ENCODE measurements around the gene PTK7.

PTK7 gene

GRCh38 chr6:43200541-43200940, 124.4 kb downstream of the PTK7 start:
- no peak overlapping the region for H3K4me3 ChIP-seq (ENCODE audit: low read depth, low read length)
- TF ChIP-seq CTCF (IDR thresholded peaks at IDR 0.05; ENCODE audit: borderline replicate concordance, insufficient read depth, low read depth, low read length), result no peak

GRCh38 chr6:43202451-43202850, 126.3 kb downstream of the PTK7 start:
- no peak for TF ChIP-seq CTCF (IDR thresholded peaks at IDR 0.05; ENCODE audit: borderline replicate concordance, insufficient read depth, low read depth, low read length)
- no peak overlapping the region for H3K4me3 ChIP-seq (ENCODE audit: low read depth, low read length)

GRCh38 chr6:43203029-43203717, 127.1 kb downstream of the PTK7 start:
- no peak overlapping the region for H3K4me3 ChIP-seq (ENCODE audit: low read depth, low read length)
- TF ChIP-seq CTCF (IDR thresholded peaks at IDR 0.05; ENCODE audit: borderline replicate concordance, insufficient read depth, low read depth, low read length), result no peak

- H3K4me3 ChIP-seq (ENCODE audit: low read depth, low read length), result no peak overlapping the region
- no peak for TF ChIP-seq CTCF (IDR thresholded peaks at IDR 0.05; ENCODE audit: borderline replicate concordance, insufficient read depth, low read depth, low read length)
Measured at GRCh38 chr6:43203718-43204095, 127.6 kb downstream of the PTK7 start.

GRCh38 chr6:43204271-43205105, 128.4 kb downstream of the PTK7 start:
- TF ChIP-seq CTCF (IDR thresholded peaks at IDR 0.05; ENCODE audit: borderline replicate concordance, insufficient read depth, low read depth, low read length), result no peak
- no peak overlapping the region for H3K4me3 ChIP-seq (ENCODE audit: low read depth, low read length)

GRCh38 chr6:43205849-43206248, 129.7 kb downstream of the PTK7 start:
- H3K4me3 ChIP-seq (ENCODE audit: low read depth, low read length), result no peak overlapping the region
- TF ChIP-seq CTCF (IDR thresholded peaks at IDR 0.05; ENCODE audit: borderline replicate concordance, insufficient read depth, low read depth, low read length), result no peak

- TF ChIP-seq CTCF (IDR thresholded peaks at IDR 0.05; ENCODE audit: borderline replicate concordance, insufficient read depth, low read depth, low read length), result no peak
- H3K4me3 ChIP-seq (ENCODE audit: low read depth, low read length), result no peak overlapping the region
Measured at GRCh38 chr6:43207286-43207685, 131.2 kb downstream of the PTK7 start.
